ENCODE data around the gene LRRC15.

DNA sequence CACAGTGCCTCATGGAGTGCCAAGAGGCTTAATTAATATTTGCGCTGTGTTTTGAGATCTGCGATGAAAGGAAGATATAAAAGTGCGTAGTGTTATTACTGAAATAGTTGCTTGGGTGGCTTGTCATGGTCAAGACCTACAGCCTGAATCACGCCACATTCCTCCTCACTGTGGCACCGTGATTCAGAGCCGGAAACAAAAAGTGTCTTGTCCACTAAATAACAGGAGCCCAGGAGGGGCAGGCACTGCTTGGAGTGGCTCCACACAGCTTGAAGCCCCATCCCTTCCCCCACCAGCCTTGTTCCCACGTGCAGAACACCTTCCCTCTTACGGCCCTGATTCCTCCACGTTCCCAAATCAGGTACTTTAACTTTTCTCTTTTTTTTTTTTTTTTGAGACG, 1.2 kb upstream of the LRRC15 start:
- TF ChIP-seq, protein P1, sequence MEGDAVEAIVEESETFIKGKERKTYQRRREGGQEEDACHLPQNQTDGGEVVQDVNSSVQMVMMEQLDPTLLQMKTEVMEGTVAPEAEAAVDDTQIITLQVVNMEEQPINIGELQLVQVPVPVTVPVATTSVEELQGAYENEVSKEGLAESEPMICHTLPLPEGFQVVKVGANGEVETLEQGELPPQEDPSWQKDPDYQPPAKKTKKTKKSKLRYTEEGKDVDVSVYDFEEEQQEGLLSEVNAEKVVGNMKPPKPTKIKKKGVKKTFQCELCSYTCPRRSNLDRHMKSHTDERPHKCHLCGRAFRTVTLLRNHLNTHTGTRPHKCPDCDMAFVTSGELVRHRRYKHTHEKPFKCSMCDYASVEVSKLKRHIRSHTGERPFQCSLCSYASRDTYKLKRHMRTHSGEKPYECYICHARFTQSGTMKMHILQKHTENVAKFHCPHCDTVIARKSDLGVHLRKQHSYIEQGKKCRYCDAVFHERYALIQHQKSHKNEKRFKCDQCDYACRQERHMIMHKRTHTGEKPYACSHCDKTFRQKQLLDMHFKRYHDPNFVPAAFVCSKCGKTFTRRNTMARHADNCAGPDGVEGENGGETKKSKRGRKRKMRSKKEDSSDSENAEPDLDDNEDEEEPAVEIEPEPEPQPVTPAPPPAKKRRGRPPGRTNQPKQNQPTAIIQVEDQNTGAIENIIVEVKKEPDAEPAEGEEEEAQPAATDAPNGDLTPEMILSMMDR (IDR thresholded peaks at IDR 0.05): no peak
- no peak for TF ChIP-seq POLR2A (IDR thresholded peaks at IDR 0.05)
- TF ChIP-seq POLR2AphosphoS5 (IDR thresholded peaks at IDR 0.05; ENCODE audit: insufficient read depth in 1 of 2, low read depth in 1 of 2): no peak

Measured in vagina (tissue), 2 donors.